HepG2 (cell line): ENCODE results near the gene TIRAP. TPM values are rescaled to one million over a fixed set of nuclear protein-coding genes. Genes with fewer than 3 reads are reported as not detected.

Experiments
- ATAC-seq: fragments of 200-7000 bp; cut with Tn5 transposase; 3 replicates; pipeline ENCODE4 v1.9.1; 2020; ENCODE audit warnings: mild to moderate bottlenecking, moderate library complexity
- BruUV-seq: library from RNA; stranded (reverse); fragments of 400-500 nt; replicated peaks from 2 replicates; lab custom pipeline; 2021; lab: Mats Ljungman, UMichigan
- CTCF ChIA-PET: fragments of 300-600 bp; formaldehyde crosslinking; extraction: SDS; loops from one replicate; lab custom pipeline; 2021; ENCODE audit warnings: low total read pairs, inconsistent platforms, low intra/inter-chr PET ratio; lab: Yijun Ruan, JAX
- POLR2A ChIA-PET: fragments of 350-600 bp; sonication (Branson Sonifier 250); formaldehyde crosslinking; loops from one replicate; lab custom pipeline; 2020; ENCODE audit warnings: antibody characterized with exemption, inconsistent platforms; lab: Yijun Ruan, JAX
- DNase-seq: peaks from one replicate; pipeline ENCODE4 v3.0.0-alpha.2; 2015; ENCODE audit warnings: low spot score
- FAIRE-seq: peaks from 3 replicates; lab custom pipeline; 2011; peaks lifted over from hg19 to GRCh38; lab: Jason Lieb, UNC
- H2AFZ ChIP-seq: one replicate; pipeline ENCODE4 v1.6.1; 2011; ENCODE audit warnings: low read length, inconsistent platforms
- H3K27ac ChIP-seq: fragments of 300-600 bp; 3 replicates; pipeline ENCODE4 v1.8.0; 2011; ENCODE audit warnings: mixed run types, mild to moderate bottlenecking, mixed read lengths, low read length, inconsistent platforms; ENCODE audit not compliant: insufficient read depth; ENCODE audit errors: extremely low read length
- H3K27me3 ChIP-seq, 2 experiments: fragments of 200-600 bp in 1 of 2; 2 replicates in 1 of 2; 3 replicates in 1 of 2; pipeline versions ENCODE4 v1.6.0 to v1.8.0; 2011; ENCODE audit warnings: low read length in 2 of 2, mild to moderate bottlenecking in 2 of 2, moderate library complexity in 2 of 2, inconsistent platforms in 1 of 2; ENCODE audit not compliant: insufficient read depth in 2 of 2, control insufficient read depth in 1 of 2
- H3K36me3 ChIP-seq, 2 experiments: fragments of 200-600 bp in 1 of 2; replicated peaks in 1 of 2; 2 replicates in 1 of 2; 3 replicates in 1 of 2; pipeline versions ENCODE4 v1.5.1 to v1.8.0; 2011; ENCODE audit warnings: low read length in 2 of 2, inconsistent platforms in 1 of 2; ENCODE audit not compliant: insufficient read depth in 2 of 2, control insufficient read depth in 1 of 2
- H3K4me1 ChIP-seq: 2 replicates; pipeline ENCODE4 v1.5.1; 2012; ENCODE audit warnings: low read length, inconsistent platforms; ENCODE audit not compliant: insufficient read depth
- H3K4me2 ChIP-seq: 2 replicates; pipeline ENCODE4 v1.6.0; 2011; ENCODE audit warnings: low read depth, low read length, inconsistent platforms
- H3K4me3 ChIP-seq, 3 experiments: fragments of 200-600 bp in 1 of 3; sonication (generic), shearing (Covaris generic) in 1 of 3; replicated peaks in 1 of 3; 2 replicates each; pipeline ENCODE4 v1.5.1; 2011 to 2016; ENCODE audit warnings: low read length in 3 of 3, inconsistent platforms in 2 of 3, low read depth in 2 of 3, mild to moderate bottlenecking in 2 of 3, control low read depth in 1 of 3, mixed read lengths in 1 of 3; ENCODE audit not compliant: insufficient read depth in 1 of 3
- H3K79me2 ChIP-seq: one replicate; pipeline ENCODE4 v1.6.1; 2011; ENCODE audit warnings: low read length, inconsistent platforms; ENCODE audit not compliant: insufficient read depth
- H3K9ac ChIP-seq: 2 replicates; pipeline ENCODE4 v1.6.0; 2011; ENCODE audit warnings: mild to moderate bottlenecking, low read depth, low read length, inconsistent platforms; ENCODE audit not compliant: insufficient read depth
- H3K9me3 ChIP-seq: 2 replicates; pipeline ENCODE4 v1.5.1; 2012; ENCODE audit warnings: mild to moderate bottlenecking, low read length
- H4K20me1 ChIP-seq: 2 replicates; pipeline ENCODE4 v1.6.0; 2011; ENCODE audit warnings: inconsistent platforms, mild to moderate bottlenecking, low read length, moderate library complexity; ENCODE audit not compliant: insufficient read depth
- ATAD3A ChIP-seq: sonication (generic); formaldehyde crosslinking; IDR thresholded peaks from 2 replicates; pipeline ENCODE4 v1.4.0; 2020; ENCODE audit warnings: missing genetic modification reagents
- EEA1 ChIP-seq: sonication (generic); formaldehyde crosslinking; IDR thresholded peaks from 2 replicates; pipeline ENCODE4 v1.5.1; 2020; ENCODE audit warnings: mild to moderate bottlenecking, missing genetic modification reagents, borderline replicate concordance
- HOXA9 ChIP-seq: sonication (generic); formaldehyde crosslinking; IDR thresholded peaks from 2 replicates; pipeline ENCODE4 v1.8.1; 2022; ENCODE audit warnings: missing genetic modification reagents, mild to moderate bottlenecking, moderate library complexity, borderline replicate concordance
- KDM2A ChIP-seq: sonication (generic); formaldehyde crosslinking; IDR thresholded peaks from 2 replicates; pipeline ENCODE4 v1.4.0; 2020; ENCODE audit warnings: low read depth, missing genetic modification reagents, borderline replicate concordance
- MXI1 ChIP-seq: IDR thresholded peaks from 3 replicates; pipeline ENCODE4 v1.6.1; 2012; ENCODE audit warnings: low read depth, low read length, inconsistent platforms, borderline replicate concordance
- ZFY ChIP-seq: sonication (generic); formaldehyde crosslinking; IDR thresholded peaks from 2 replicates; pipeline ENCODE4 v1.4.0; 2020; ENCODE audit warnings: missing genetic modification reagents
- ZNF446 ChIP-seq: sonication (generic); formaldehyde crosslinking; IDR thresholded peaks from 2 replicates; pipeline ENCODE4 v1.5.0; 2020; ENCODE audit warnings: mild to moderate bottlenecking, missing genetic modification reagents
- ZNF564 ChIP-seq: sonication (generic); formaldehyde crosslinking; IDR thresholded peaks from 2 replicates; pipeline ENCODE4 v1.8.1; 2023; ENCODE audit warnings: mild to moderate bottlenecking, missing genetic modification reagents
- ZNF792 ChIP-seq: IDR thresholded peaks from 2 replicates; pipeline ENCODE4 v1.6.1; 2016
- WGBS: methylation state at CpG from one replicate; pipeline ENCODE4 v1.1.6; 2017; ENCODE audit warnings: low lambda C conversion rate; 5-methylcytosine and 5-hydroxymethylcytosine counted together
- in situ Hi-C: cut with HindIII; loops from 2 replicates; pipeline ENCODE4 v1.10.0; 2017; ENCODE audit warnings: low pct_unique_long_range_greater_than_20kb; ENCODE audit not compliant: extremely low pct_ligation_motif_present
- intact Hi-C: fragments of 100-400 bp; cut with micrococcal nuclease; formaldehyde crosslinking; loops from one replicate; pipeline ENCODE4 v1.10.0; 2022; ENCODE audit not compliant: unreplicated experiment
- polyA plus RNA-seq, 8 experiments: library from polyadenylated mRNA; depleted of rRNA in 3 of 8; stranded (reverse) in 7 of 8; unstranded in 1 of 8; fragments of >200 nt; fragmentation: Illumina TruSeq in 4 of 8; extraction: Trizol in 4 of 8; gene quantifications; 2 replicates each; pipeline versions ENCODE4 v1.2.1 to v1.2.3, GENCODE V29; 2011 to 2016; ENCODE audit warnings: low read depth in 4 of 8, missing spikeins in 1 of 8, mixed read lengths in 1 of 8; ENCODE audit not compliant: insufficient read depth in 1 of 8
- total RNA-seq, 5 experiments: library from RNA; depleted of rRNA; stranded (reverse); fragments of >200 nt; fragmentation: Illumina TruSeq; extraction: Trizol; gene quantifications; 2 replicates each; pipeline ENCODE4 v1.2.3, GENCODE V29; 2016; ENCODE audit warnings: low read depth in 1 of 5
- TF ChIP-seq, protein P1 (sequence below): sonication (generic); formaldehyde crosslinking; IDR thresholded peaks from 2 replicates; pipeline ENCODE4 v1.5.0; 2020; ENCODE audit warnings: missing genetic modification reagents, mild to moderate bottlenecking, borderline replicate concordance
- TF ChIP-seq, protein P2 (sequence below): sonication (generic); formaldehyde crosslinking; IDR thresholded peaks from 2 replicates; pipeline ENCODE4 v1.5.0; 2020; ENCODE audit warnings: mild to moderate bottlenecking, missing genetic modification reagents
- TF ChIP-seq, protein P3 (sequence below): sonication (generic); formaldehyde crosslinking; IDR thresholded peaks from 2 replicates; pipeline ENCODE4 v1.4.0; 2020; ENCODE audit warnings: missing genetic modification reagents, borderline replicate concordance

Gene TIRAP
- total and polyA plus RNA-seq, 2 of the 13 experiments (the other 11 are each of a cell fraction or from before 2014, with no cell fraction given) = 5.4 to 5.7 TPM

DNA sequence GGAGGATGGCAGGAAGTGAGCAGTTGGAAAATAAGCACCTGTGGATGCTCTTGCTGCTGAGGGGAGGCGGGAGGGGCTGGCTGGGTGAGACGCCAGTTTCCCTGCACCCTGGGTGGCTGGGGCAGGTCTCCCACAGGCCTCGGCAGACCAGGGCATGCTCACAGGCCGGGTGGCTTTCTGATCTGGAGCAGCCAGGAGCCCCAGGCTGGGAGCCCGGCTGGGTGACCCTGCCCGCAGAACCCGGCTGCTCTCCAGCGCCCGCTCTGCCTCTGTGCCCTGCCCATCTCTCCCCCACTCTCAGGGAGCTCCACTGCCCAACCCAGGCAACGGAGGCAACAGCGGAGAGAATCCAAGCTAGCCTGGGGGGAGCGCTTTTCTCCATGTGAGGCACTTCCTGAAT is 45.6 kb downstream of the TIRAP start:
- peaks cover 15% of the 10 kb centered on the region for H3K4me1 ChIP-seq
- ChIA-PET POLR2A (no interaction called here), CTCF (no interaction called here)
- H3K4me2 ChIP-seq = no peak overlapping the region
- H3K27ac ChIP-seq = no peak overlapping the region
- H3K36me3 ChIP-seq = peaks cover 4 to 11% of the 10 kb centered on the region in 2 experiments; a peak in 3 of 5 replicates
- BruUV-seq = no TSS peak
- no peak overlapping the region for H2AFZ ChIP-seq
- H4K20me1 ChIP-seq = no peaks in the 10 kb centered on the region
- in situ Hi-C loops = no loop called here
- intact Hi-C loops = no loop called here
- H3K79me2 ChIP-seq = no peaks in the 10 kb centered on the region
- H3K9me3 ChIP-seq = no peaks in the 10 kb centered on the region
- no peak for FAIRE-seq
- no peak; the same call in 1 of the 3 replicates for ATAC-seq
- H3K27me3 ChIP-seq = no peaks in the 10 kb centered on the region
- H3K4me3 ChIP-seq = no peak overlapping the region
- WGBS = 100% methylated on average over 11 of the region's 12 CpGs
- H3K9ac ChIP-seq = no peak overlapping the region
- no peak for DNase-seq
- TF ChIP-seq ZFY (CRISPR knock-in tag) (no peak), ZNF792 (no peak), EEA1 (CRISPR knock-in tag) (no peak), KDM2A (CRISPR knock-in tag) (no peak), MXI1 (no peak), ATAD3A (CRISPR knock-in tag) (no peak), ZNF446 (CRISPR knock-in tag) (no peak), ZNF564 (no peak), HOXA9 (CRISPR knock-in tag) (no peak)
- TF ChIP-seq, protein P1, sequence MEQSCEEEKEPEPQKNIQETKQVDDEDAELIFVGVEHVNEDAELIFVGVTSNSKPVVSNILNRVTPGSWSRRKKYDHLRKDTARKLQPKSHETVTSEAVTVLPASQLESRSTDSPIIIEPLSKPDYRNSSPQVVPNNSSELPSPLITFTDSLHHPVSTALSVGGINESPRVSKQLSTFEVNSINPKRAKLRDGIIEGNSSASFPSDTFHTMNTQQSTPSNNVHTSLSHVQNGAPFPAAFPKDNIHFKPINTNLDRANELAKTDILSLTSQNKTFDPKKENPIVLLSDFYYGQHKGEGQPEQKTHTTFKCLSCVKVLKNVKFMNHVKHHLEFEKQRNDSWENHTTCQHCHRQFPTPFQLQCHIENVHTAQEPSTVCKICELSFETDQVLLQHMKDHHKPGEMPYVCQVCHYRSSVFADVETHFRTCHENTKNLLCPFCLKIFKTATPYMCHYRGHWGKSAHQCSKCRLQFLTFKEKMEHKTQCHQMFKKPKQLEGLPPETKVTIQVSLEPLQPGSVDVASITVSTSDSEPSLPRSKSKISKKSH (CRISPR knock-in tag) = no peak
- TF ChIP-seq, protein P2, sequence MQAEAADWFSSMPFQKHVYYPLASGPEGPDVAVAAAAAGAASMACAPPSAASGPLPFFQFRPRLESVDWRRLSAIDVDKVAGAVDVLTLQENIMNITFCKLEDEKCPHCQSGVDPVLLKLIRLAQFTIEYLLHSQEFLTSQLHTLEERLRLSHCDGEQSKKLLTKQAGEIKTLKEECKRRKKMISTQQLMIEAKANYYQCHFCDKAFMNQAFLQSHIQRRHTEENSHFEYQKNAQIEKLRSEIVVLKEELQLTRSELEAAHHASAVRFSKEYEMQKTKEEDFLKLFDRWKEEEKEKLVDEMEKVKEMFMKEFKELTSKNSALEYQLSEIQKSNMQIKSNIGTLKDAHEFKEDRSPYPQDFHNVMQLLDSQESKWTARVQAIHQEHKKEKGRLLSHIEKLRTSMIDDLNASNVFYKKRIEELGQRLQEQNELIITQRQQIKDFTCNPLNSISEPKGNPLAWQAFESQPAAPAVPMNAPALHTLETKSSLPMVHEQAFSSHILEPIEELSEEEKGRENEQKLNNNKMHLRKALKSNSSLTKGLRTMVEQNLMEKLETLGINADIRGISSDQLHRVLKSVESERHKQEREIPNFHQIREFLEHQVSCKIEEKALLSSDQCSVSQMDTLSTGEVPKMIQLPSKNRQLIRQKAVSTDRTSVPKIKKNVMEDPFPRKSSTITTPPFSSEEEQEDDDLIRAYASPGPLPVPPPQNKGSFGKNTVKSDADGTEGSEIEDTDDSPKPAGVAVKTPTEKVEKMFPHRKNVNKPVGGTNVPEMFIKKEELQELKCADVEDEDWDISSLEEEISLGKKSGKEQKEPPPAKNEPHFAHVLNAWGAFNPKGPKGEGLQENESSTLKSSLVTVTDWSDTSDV = no peak
- TF ChIP-seq, protein P3, sequence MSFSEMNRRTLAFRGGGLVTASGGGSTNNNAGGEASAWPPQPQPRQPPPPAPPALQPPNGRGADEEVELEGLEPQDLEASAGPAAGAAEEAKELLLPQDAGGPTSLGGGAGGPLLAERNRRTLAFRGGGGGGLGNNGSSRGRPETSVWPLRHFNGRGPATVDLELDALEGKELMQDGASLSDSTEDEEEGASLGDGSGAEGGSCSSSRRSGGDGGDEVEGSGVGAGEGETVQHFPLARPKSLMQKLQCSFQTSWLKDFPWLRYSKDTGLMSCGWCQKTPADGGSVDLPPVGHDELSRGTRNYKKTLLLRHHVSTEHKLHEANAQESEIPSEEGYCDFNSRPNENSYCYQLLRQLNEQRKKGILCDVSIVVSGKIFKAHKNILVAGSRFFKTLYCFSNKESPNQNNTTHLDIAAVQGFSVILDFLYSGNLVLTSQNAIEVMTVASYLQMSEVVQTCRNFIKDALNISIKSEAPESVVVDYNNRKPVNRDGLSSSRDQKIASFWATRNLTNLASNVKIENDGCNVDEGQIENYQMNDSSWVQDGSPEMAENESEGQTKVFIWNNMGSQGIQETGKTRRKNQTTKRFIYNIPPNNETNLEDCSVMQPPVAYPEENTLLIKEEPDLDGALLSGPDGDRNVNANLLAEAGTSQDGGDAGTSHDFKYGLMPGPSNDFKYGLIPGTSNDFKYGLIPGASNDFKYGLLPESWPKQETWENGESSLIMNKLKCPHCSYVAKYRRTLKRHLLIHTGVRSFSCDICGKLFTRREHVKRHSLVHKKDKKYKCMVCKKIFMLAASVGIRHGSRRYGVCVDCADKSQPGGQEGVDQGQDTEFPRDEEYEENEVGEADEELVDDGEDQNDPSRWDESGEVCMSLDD (CRISPR knock-in tag) = no peak
